ENCODE measurements around the gene AFAP1. TPM values are rescaled to one million over a fixed set of nuclear protein-coding genes. Genes with fewer than 3 reads are reported as not detected.

AFAP1 gene
- total and polyA plus RNA-seq, 2 of the 4 experiments (the other 2 are of a cell fraction): 48.2 to 80.9 TPM

DNA sequence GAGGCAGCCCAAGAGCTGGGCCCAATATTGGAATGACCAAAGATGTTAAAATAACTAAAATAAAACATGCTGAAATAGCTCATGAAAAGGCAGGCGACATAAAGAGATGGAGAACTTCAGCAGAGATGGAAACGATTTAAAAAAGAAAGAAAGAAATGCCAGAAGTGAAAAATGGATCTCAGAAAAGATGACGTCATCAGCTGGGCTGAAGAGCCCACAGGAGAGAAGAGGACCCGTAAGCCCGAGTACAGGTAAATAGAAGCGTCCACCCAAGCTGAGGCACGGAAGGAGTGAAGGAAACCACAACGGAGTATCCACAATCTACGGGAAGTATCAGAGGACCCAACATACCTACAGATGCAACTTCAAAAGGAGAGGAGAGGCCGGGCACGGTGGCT, 112.8 kb downstream of the AFAP1 start:
- H3K27ac ChIP-seq (ENCODE audit: insufficient read depth, low read length): peak overlapping the region; percentile 13; the same call in 1 of the 2 replicates
- dilution Hi-C loops (cut with HindIII; ENCODE audit: low sequenced_read_pairs, unreplicated experiment): no loop called here
- intact Hi-C loops (cut with micrococcal nuclease): no loop called here

More for the DNA sequence above, 112.8 kb downstream of the AFAP1 start:
- H3K56ac ChIP-seq (ENCODE audit: extremely low read depth, insufficient read depth, low read length): no peak overlapping the region
- POLR2A ChIA-PET (ENCODE audit: unreplicated experiment): no interaction called here
- peaks cover 23% of the 10 kb centered on the region for H3K9me1 ChIP-seq (ENCODE audit: insufficient read depth, low read length)
- in situ Hi-C loops (cut with MboI; ENCODE audit: low sequenced_read_pairs): no loop called here
- H4K91ac ChIP-seq (ENCODE audit: insufficient read depth, low read depth, low read length): no peak overlapping the region
- peaks cover 34% of the 10 kb centered on the region for H3K4me1 ChIP-seq (ENCODE audit: control insufficient read depth, insufficient read depth, low read length)
- H3K27me3 ChIP-seq (ENCODE audit: control insufficient read depth, insufficient read depth, low read length): no peaks in the 10 kb centered on the region
- no peak overlapping the region for H2AFZ ChIP-seq (replicated peaks; ENCODE audit: low read length, poor library complexity)
- DNase-seq (no peak), ATAC-seq (ENCODE audit: low read depth) (no peak)
- H3K9ac ChIP-seq (ENCODE audit: low read depth, low read length): no peak overlapping the region
- H3K79me1 ChIP-seq (ENCODE audit: low read depth in 1 of 2, low read length in 2 of 2): peaks cover 38 to 78% of the 10 kb centered on the region in 2 experiments
- peaks cover 39% of the 10 kb centered on the region for H3K36me3 ChIP-seq (ENCODE audit: control insufficient read depth, insufficient read depth, low read length)
- no peak overlapping the region for H3K14ac ChIP-seq (replicated peaks; ENCODE audit: low read depth, low read length)
- no peaks in the 10 kb centered on the region for H3K9me3 ChIP-seq (ENCODE audit: control insufficient read depth, insufficient read depth, low read length)
- CTCF ChIA-PET: interaction anchor here (2.2 kb wide), 1 partner anchor 22 kb away, joined by 6 read pairs; no protein-coding TSS in a partner anchor
- no peak overlapping the region for H3K4ac ChIP-seq (ENCODE audit: low read depth, low read length)
- H2AK9ac ChIP-seq (replicated peaks; ENCODE audit: low read depth, low read length, poor library complexity): no peak overlapping the region
- H3K4me3 ChIP-seq (ENCODE audit: insufficient read depth, low read depth, low read length): no peak overlapping the region
- 94% methylated on average over 6 of the region's 11 CpGs; no CpG with 5 or more reads in 1 of the 2 experiments for WGBS, 2 experiments (ENCODE audit: extremely low coverage in 2 of 2, insufficient read length in 1 of 2)
- H2BK15ac ChIP-seq (ENCODE audit: low read depth, low read length): no peak overlapping the region
- TF ChIP-seq RAD21 (IDR thresholded peaks at IDR 0.05; ENCODE audit: low read length) (no peak), POLR2A (IDR thresholded peaks at IDR 0.05; ENCODE audit: low read depth, low read length) (no peak), RFX5 (IDR thresholded peaks at IDR 0.05; ENCODE audit: low read depth, low read length) (no peak), CEBPB (IDR thresholded peaks at IDR 0.05; ENCODE audit: low read depth, low read length) (no peak), MAZ (IDR thresholded peaks at IDR 0.05; ENCODE audit: borderline replicate concordance, low read depth, low read length) (no peak), SMC3 (IDR thresholded peaks at IDR 0.05; ENCODE audit: low read depth, low read length) (no peak), CHD1 (IDR thresholded peaks at IDR 0.05; ENCODE audit: low read depth, low read length) (no peak), MAFK (IDR thresholded peaks at IDR 0.05; ENCODE audit: low read depth, low read length) (no peak), NFE2L2 (IDR thresholded peaks at IDR 0.05; ENCODE audit: low read depth, low read length) (no peak), MXI1 (IDR thresholded peaks at IDR 0.05; ENCODE audit: borderline replicate concordance, low read depth, low read length) (no peak), BHLHE40 (IDR thresholded peaks at IDR 0.05; ENCODE audit: low read depth, low read length) (no peak), RCOR1 (IDR thresholded peaks at IDR 0.05; ENCODE audit: insufficient replicate concordance, low read length) (no peak), FOS (IDR thresholded peaks at IDR 0.05; ENCODE audit: low read depth, low read length) (no peak)
- TF ChIP-seq, protein P1, sequence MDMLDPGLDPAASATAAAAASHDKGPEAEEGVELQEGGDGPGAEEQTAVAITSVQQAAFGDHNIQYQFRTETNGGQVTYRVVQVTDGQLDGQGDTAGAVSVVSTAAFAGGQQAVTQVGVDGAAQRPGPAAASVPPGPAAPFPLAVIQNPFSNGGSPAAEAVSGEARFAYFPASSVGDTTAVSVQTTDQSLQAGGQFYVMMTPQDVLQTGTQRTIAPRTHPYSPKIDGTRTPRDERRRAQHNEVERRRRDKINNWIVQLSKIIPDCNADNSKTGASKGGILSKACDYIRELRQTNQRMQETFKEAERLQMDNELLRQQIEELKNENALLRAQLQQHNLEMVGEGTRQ (IDR thresholded peaks at IDR 0.05; ENCODE audit: low read depth, low read length): no peak
- TF ChIP-seq, protein P2, sequence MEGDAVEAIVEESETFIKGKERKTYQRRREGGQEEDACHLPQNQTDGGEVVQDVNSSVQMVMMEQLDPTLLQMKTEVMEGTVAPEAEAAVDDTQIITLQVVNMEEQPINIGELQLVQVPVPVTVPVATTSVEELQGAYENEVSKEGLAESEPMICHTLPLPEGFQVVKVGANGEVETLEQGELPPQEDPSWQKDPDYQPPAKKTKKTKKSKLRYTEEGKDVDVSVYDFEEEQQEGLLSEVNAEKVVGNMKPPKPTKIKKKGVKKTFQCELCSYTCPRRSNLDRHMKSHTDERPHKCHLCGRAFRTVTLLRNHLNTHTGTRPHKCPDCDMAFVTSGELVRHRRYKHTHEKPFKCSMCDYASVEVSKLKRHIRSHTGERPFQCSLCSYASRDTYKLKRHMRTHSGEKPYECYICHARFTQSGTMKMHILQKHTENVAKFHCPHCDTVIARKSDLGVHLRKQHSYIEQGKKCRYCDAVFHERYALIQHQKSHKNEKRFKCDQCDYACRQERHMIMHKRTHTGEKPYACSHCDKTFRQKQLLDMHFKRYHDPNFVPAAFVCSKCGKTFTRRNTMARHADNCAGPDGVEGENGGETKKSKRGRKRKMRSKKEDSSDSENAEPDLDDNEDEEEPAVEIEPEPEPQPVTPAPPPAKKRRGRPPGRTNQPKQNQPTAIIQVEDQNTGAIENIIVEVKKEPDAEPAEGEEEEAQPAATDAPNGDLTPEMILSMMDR (conservative IDR thresholded peaks at IDR 0.05; ENCODE audit: low read depth, low read length): no peak
- TF ChIP-seq, protein P3, sequence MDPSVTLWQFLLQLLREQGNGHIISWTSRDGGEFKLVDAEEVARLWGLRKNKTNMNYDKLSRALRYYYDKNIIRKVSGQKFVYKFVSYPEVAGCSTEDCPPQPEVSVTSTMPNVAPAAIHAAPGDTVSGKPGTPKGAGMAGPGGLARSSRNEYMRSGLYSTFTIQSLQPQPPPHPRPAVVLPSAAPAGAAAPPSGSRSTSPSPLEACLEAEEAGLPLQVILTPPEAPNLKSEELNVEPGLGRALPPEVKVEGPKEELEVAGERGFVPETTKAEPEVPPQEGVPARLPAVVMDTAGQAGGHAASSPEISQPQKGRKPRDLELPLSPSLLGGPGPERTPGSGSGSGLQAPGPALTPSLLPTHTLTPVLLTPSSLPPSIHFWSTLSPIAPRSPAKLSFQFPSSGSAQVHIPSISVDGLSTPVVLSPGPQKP (IDR thresholded peaks at IDR 0.05; ENCODE audit: borderline replicate concordance, low read depth, low read length): no peak
- no peak overlapping the region for H3K4me2 ChIP-seq (ENCODE audit: low read depth, low read length)
- no peak overlapping the region for H3K18ac ChIP-seq (ENCODE audit: low read depth, low read length)
- no peak overlapping the region for H2BK20ac ChIP-seq (ENCODE audit: low read depth, low read length)
- no peak overlapping the region for H2BK5ac ChIP-seq (ENCODE audit: low read depth, low read length, poor library complexity, severe bottlenecking)
- H4K5ac ChIP-seq (ENCODE audit: low read depth, low read length): no peak overlapping the region
- H4K8ac ChIP-seq (ENCODE audit: low read depth in 2 of 2, low read length in 2 of 2): no peak overlapping the region
- H3K23ac ChIP-seq (ENCODE audit: low read depth, low read length): no peak overlapping the region
- BruUV-seq (replicated peaks): no TSS peak
- H2BK120ac ChIP-seq (ENCODE audit: low read depth, low read length): no peak overlapping the region
- no peak overlapping the region for H2AK5ac ChIP-seq (ENCODE audit: low read depth, low read length)
- peaks cover 27% of the 10 kb centered on the region for H4K20me1 ChIP-seq (ENCODE audit: insufficient read depth, low read length)

Data from IMR-90 (cell line).